ENCODE results near the gene WARS2. TPM values are rescaled to one million over a fixed set of nuclear protein-coding genes. Genes with fewer than 3 reads are reported as not detected.

WARS2 gene
- total and polyA plus RNA-seq, 2 of the 8 experiments (the other 6 are each of a cell fraction or from before 2014, with no cell fraction given) = 4.3 to 12.9 TPM

DNA sequence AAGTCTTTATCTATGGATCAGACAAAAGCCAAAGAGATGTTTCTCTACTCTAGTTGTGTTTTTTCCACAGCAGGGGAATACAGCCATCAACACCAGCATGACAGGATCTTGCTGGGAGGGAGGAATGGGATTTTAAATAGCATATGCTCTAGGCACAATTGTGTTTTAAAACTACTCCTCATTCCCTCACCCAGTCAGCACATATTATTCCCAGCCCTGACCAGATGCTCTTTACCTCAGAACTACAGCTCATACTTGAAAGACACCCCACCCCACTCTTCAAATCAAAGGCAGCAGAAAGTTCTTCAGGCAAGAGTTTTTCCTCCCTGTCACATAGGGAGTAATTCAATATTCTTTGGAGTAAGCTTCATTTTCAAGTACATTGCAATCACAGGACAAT lies 106.1 kb downstream of the WARS2 start:
- Histone ChIP-seq H3K56ac (replicated peaks; ENCODE audit: insufficient read length, low read depth, low read length) (no peak overlapping the region), H3K27me3 (replicated peaks in 1 of 4; ENCODE audit: control insufficient read depth in 3 of 4, extremely low read depth in 1 of 4, insufficient read depth in 3 of 4, low read length in 3 of 4) (no peaks in the 10 kb centered on the region), H4K8ac (ENCODE audit: extremely low read depth, insufficient read depth, low read length) (no peak overlapping the region), H3K23me2 (ENCODE audit: low read depth, low read length) (no peaks in the 10 kb centered on the region), H3K9me3 (ENCODE audit: insufficient read depth in 2 of 2, low read depth in 1 of 2, low read length in 1 of 2) (no peaks in the 10 kb centered on the region), H3K9ac (replicated peaks in 1 of 4; ENCODE audit: extremely low read depth in 1 of 4, low read depth in 3 of 4, low read length in 3 of 4) (no peak overlapping the region), H3K4me3 (ENCODE audit: extremely low read depth in 1 of 4, insufficient read depth in 2 of 4, low read depth in 3 of 4, low read length in 4 of 4) (no peak overlapping the region), H4K91ac (replicated peaks; ENCODE audit: insufficient read length, low read length) (no peak overlapping the region), H2BK15ac (ENCODE audit: low read length) (no peak overlapping the region), H3K4me1 (replicated peaks in 1 of 4; ENCODE audit: control insufficient read depth in 3 of 4, insufficient read depth in 4 of 4, low read length in 3 of 4) (no peaks in the 10 kb centered on the region), H3K27ac (ENCODE audit: low read depth, low read length) (no peak overlapping the region), H2BK5ac (ENCODE audit: low read depth, low read length) (no peak overlapping the region), H3K36me3 (ENCODE audit: control insufficient read depth in 2 of 4, insufficient read depth in 4 of 4, low read length in 3 of 4) (no peaks in the 10 kb centered on the region), H2BK120ac (replicated peaks; ENCODE audit: low read depth, low read length) (no peak overlapping the region), H3K23ac (ENCODE audit: insufficient read length) (no peak overlapping the region), H3K4me2 (ENCODE audit: insufficient read depth in 1 of 2, low read depth in 2 of 2, low read length in 2 of 2) (no peak overlapping the region), H2AFZ (ENCODE audit: low read length) (no peak overlapping the region), H3K4ac (replicated peaks; ENCODE audit: insufficient read length, low read depth, low read length) (no peak overlapping the region), H2AK5ac (ENCODE audit: low read depth, low read length) (no peak overlapping the region), H3K18ac (ENCODE audit: extremely low read depth, low read length) (no peak overlapping the region), H4K20me1 (replicated peaks in 1 of 2; ENCODE audit: control insufficient read depth in 1 of 2, insufficient read depth in 2 of 2, low read length in 2 of 2) (no peaks in the 10 kb centered on the region), H3K79me2 (ENCODE audit: control insufficient read depth in 1 of 2, insufficient read depth in 2 of 2, low read length in 2 of 2) (no peaks in the 10 kb centered on the region), H2BK20ac (ENCODE audit: low read length) (no peak overlapping the region), H2BK12ac (ENCODE audit: low read depth, low read length) (no peak overlapping the region), H4K5ac (ENCODE audit: insufficient read length, low read depth, low read length) (no peak overlapping the region), H3K79me1 (ENCODE audit: low read depth, low read length) (no peaks in the 10 kb centered on the region), H3K14ac (ENCODE audit: insufficient read length) (no peak overlapping the region)
- POLR2A ChIA-PET (ENCODE audit: partially characterized antibody) = no interaction called here
- CTCF ChIA-PET (ENCODE audit: partially characterized antibody) = interaction anchor here (0.9 kb wide), 1 partner anchor 880 kb away, joined by 3 read pairs; no protein-coding TSS in a partner anchor
- FAIRE-seq (no peak), DNase-seq (ENCODE audit: low read depth in 1 of 2, low spot score in 2 of 2) (no peak)
- TF ChIP-seq NRF1 (IDR thresholded peaks at IDR 0.05; ENCODE audit: low read depth, low read length) = no peak
- TF ChIP-seq PHF8 (conservative IDR thresholded peaks at IDR 0.05; ENCODE audit: low read depth, low read length) = no peak
- TF ChIP-seq CHD1 (IDR thresholded peaks at IDR 0.05; ENCODE audit: low read depth, low read length) = no peak
- no peak for TF ChIP-seq SAP30 (IDR thresholded peaks at IDR 0.05; ENCODE audit: insufficient read depth, insufficient replicate concordance, low read length)
- no peak for TF ChIP-seq TEAD4 (IDR thresholded peaks at IDR 0.05; ENCODE audit: low read depth, low read length)
- no peak for TF ChIP-seq RBBP5 (IDR thresholded peaks at IDR 0.05; ENCODE audit: borderline replicate concordance, low read depth, low read length)
- TF ChIP-seq NANOG (IDR thresholded peaks at IDR 0.05; ENCODE audit: insufficient read depth, low read depth, low read length, poor library complexity, severe bottlenecking) = no peak

Data from H1 (cell line).